Spinal cord (tissue), 10 donors: Measurements from ENCODE around the gene KMT2D. TPM values are rescaled to one million over a fixed set of nuclear protein-coding genes. Genes with fewer than 3 reads are reported as not detected.

Experiments
- DNase-seq, 6 donors: peaks; one replicate each; pipeline versions ENCODE4 v3.0.0 to v3.0.0-alpha.2; 2013 to 2015; ENCODE audit warnings: low spot score in 6 of 6, low read depth in 4 of 6
- H3K27ac ChIP-seq: one replicate; pipeline ENCODE4 v1.5.1; 2013; ENCODE audit warnings: low read depth, low read length, control low read depth
- H3K27me3 ChIP-seq: one replicate; pipeline ENCODE4 v1.6.1; 2013; ENCODE audit warnings: low read length; ENCODE audit not compliant: control insufficient read depth, insufficient read depth
- H3K36me3 ChIP-seq: one replicate; pipeline ENCODE4 v1.6.1; 2013; ENCODE audit warnings: low read length; ENCODE audit not compliant: control insufficient read depth, insufficient read depth
- H3K4me1 ChIP-seq: one replicate; pipeline ENCODE4 v1.6.1; 2013; ENCODE audit warnings: low read length; ENCODE audit not compliant: control insufficient read depth, insufficient read depth
- H3K4me3 ChIP-seq: one replicate; pipeline ENCODE4 v1.5.1; 2013; ENCODE audit warnings: low read depth, low read length, control low read depth
- H3K9me3 ChIP-seq: one replicate; pipeline ENCODE4 v1.6.1; 2013; ENCODE audit warnings: low read length; ENCODE audit not compliant: control insufficient read depth, insufficient read depth
- WGBS: methylation state at CpG from one replicate; pipeline ENCODE4 v1.1.5; 2013; ENCODE audit warnings: missing lambda C conversion rate; ENCODE audit not compliant: insufficient coverage; 5-methylcytosine and 5-hydroxymethylcytosine counted together
- polyA plus RNA-seq, 2 donors: library from polyadenylated mRNA; unstranded; fragments of 120-200 nt; gene quantifications; one replicate each; pipeline ENCODE4 v1.2.1, GENCODE V29; 2013; ENCODE audit not compliant: insufficient read length in 2 of 2
- total RNA-seq, 2 donors: library from RNA; depleted of rRNA in 1 of 2; stranded (reverse); fragments of 120-200 nt in 1 of 2; fragments of >200 nt in 1 of 2; gene quantifications; one replicate each; pipeline versions ENCODE4 v1.2.3 to v1.2.4, GENCODE V29; 2013 to 2014
- donor health status: healthy.

KMT2D gene
- total and polyA plus RNA-seq, 4 donors: 27.2 to 43.2 (median 40.6) TPM

DNA sequence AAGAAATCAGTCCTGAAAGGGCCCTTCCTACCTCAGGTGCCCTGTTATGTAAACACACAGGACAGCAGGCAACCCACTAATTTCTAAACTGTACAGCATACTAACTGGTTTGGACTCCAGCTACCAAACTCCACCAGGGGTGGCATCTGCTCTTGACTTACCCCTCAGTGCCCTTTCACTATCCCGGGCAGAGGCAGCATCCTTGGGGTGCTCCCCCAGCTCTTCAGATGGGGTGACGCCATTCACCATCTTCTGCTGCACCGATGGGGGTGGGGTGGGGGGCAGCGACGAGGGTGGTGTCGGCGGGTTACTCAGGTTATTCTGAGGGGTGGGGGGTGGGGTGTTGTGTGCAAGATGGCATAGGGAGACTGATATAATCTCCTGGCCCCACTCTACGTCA, 30.5 kb downstream of the KMT2D start:
- H3K9me3 ChIP-seq: no peaks in the 10 kb centered on the region
- peaks cover 92% of the 10 kb centered on the region for H3K36me3 ChIP-seq
- DNase-seq: no peak
- WGBS: no CpG with 5 or more reads among the region's 8 CpGs
- H3K27me3 ChIP-seq: no peaks in the 10 kb centered on the region
- peaks cover 20% of the 10 kb centered on the region for H3K4me1 ChIP-seq
- no peak overlapping the region for H3K4me3 ChIP-seq
- no peak overlapping the region for H3K27ac ChIP-seq

DNA sequence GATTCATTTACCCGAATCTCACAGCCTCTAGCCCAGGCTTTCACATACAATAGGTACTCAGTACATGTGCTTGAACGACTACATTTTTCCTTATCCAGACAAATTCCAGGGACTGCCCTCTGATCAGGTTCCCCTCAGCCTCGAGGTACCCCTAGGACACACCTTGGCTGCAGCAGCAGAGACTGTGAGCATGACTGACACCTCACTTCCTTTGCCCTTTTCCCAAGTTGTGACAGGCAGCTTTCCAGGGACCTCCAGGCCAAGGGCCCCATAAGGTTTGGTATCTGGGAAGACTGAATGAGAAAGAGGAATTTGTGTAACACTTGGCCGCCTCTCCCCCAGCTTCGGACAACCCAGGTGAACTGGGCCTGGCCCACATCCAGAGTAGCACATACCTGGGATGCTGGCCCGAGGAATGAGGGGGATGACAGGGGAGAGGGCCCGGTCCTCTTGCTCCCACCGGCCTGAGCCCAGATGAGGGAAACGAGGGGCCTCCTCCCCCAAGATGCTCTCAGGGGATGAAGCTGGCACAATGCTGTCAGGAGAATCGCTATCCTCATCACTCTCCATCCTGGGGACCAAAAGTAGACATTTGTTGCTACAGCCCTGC, 31.8 kb downstream of the KMT2D start:
- Histone ChIP-seq H3K4me1 (peaks cover 20% of the 10 kb centered on the region), H3K4me3 (no peak overlapping the region), H3K27ac (no peak overlapping the region), H3K36me3 (peaks cover 92% of the 10 kb centered on the region), H3K27me3 (no peaks in the 10 kb centered on the region), H3K9me3 (no peaks in the 10 kb centered on the region)
- no peak for DNase-seq
- WGBS: 91% methylated on average over 6 of the region's 10 CpGs

DNA sequence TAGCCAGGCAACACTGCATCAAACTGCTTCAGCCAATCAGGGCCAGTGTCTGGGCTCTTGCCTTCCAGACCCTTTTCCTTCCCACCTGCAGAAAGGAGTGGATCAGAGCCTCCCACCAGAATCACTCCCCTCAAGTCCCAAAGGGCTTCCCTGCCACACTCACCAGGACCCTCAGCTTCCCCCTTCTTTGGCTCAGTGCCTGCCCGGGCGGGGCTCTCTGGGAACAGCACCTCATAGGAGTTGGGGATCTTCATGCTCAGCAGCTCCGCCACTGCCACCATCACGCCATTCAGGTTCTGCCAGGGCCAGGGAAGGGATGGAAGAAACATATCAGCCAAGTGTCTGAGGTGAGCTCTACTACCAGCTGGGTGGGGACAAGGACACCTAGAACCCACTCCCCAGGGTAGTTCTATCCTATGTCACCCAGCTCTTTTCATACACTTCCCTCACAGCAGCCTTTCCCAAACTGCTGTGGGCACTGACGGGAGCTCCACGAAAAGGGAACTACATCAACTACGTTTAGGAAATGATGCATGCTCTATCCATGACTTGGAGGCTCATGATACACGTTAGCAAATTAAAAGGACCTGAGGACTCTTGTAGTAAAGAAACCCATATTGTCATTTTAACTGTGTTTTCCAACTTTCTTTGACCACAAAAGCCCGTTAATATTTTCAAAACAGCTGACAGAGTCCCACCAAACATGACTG, 32.6 kb downstream of the KMT2D start:
- 95% methylated on average over 8 of the region's 9 CpGs for WGBS
- H3K27me3 ChIP-seq: no peaks in the 10 kb centered on the region
- no peaks in the 10 kb centered on the region for H3K9me3 ChIP-seq
- H3K27ac ChIP-seq: no peak overlapping the region
- H3K4me3 ChIP-seq: no peak overlapping the region
- H3K36me3 ChIP-seq: peaks cover 91% of the 10 kb centered on the region
- peaks cover 18% of the 10 kb centered on the region for H3K4me1 ChIP-seq
- no peak for DNase-seq

DNA sequence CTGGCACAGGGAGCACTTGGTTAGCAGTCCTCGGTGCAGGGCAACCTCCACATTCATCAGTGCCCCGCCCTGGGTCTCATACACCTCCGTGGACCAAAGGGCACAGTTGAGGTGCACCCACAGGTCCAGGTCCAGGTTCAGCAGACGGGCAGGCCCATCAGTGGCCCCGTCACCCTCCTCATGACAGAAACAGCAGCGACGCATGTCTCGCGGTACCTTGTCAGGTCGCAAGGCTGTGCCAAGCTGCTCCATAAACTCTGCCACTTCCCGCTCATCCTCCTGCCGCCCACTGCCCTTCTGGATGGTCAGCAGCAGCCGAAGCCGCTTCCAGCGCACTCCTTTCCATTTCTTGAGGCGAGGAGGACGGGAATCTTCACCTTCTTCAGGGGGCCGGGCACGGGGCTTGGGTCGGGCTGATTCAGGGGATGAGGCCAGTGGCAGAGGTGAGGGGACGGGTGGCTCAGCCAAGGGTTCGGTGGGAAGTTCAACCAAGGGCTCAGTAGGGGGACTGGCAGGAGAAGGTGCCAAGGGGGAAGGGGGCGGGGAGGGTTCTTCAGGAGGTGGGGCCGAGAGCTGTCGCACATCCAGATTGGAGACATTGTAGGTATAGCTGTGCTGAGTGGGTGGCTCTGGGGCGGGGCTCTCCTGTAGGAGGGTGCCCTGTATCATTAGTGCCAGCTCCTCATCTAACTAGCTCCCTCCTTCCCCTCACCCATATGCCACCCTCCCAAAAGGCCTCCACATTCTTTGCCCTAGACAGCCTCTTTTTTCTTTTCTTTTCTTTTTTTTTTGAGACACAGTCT, 33.7 kb downstream of the KMT2D start:
- peaks cover 7% of the 10 kb centered on the region for H3K4me1 ChIP-seq
- no peaks in the 10 kb centered on the region for H3K27me3 ChIP-seq
- peaks cover 91% of the 10 kb centered on the region for H3K36me3 ChIP-seq
- no peak for DNase-seq
- H3K9me3 ChIP-seq: no peaks in the 10 kb centered on the region
- no peak overlapping the region for H3K4me3 ChIP-seq
- H3K27ac ChIP-seq: no peak overlapping the region
- WGBS: 96% methylated on average over 23 of the region's 26 CpGs

DNA sequence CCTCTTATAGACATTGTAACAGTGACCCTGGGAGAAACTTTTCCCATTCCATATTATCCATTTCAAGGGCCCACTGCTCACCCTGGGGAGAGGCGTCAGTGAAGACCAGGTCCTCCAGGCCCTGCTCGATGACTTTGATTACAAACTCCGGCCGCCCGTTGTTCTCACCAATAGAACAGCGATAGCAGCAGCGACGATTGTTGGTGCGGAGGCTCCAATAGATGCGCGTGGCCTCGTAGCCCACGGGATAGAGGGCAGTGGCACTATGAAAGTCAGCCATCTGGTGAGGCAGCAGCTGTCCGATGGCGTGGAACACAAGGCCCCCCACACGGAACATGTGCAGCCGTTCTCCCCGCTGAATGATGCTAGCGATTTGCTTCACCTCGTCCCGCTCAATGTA, 34.5 kb downstream of the KMT2D start:
- Histone ChIP-seq H3K9me3 (no peaks in the 10 kb centered on the region), H3K4me3 (no peak overlapping the region), H3K27me3 (no peaks in the 10 kb centered on the region), H3K27ac (no peak overlapping the region), H3K36me3 (peaks cover 91% of the 10 kb centered on the region), H3K4me1 (no peaks in the 10 kb centered on the region)
- DNase-seq: no peak
- 90% methylated on average over 21 of the region's 21 CpGs for WGBS

DNA sequence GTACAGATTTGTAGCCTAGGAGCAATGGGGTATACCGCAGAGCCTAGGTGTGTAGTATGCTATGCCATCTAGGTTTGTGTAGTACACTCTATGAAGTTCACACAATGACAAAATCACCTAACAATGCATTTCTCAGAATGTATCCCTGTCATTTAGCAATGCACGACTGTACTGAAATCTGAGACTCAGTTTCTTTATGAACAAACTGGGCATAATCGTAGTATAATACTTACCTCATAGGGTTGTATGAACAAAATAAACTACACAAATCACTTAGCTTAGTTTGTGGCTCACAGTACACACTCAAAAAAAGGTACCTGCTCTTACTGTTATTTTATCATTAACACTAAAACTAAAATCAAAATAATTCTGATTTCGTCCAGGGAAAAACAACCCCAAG, 35.1 kb downstream of the KMT2D start:
- Histone ChIP-seq H3K36me3 (peaks cover 91% of the 10 kb centered on the region), H3K27ac (no peak overlapping the region), H3K9me3 (no peaks in the 10 kb centered on the region), H3K4me3 (no peak overlapping the region), H3K4me1 (no peaks in the 10 kb centered on the region), H3K27me3 (no peaks in the 10 kb centered on the region)
- no CpG with 5 or more reads among the region's 4 CpGs for WGBS
- DNase-seq: no peak

DNA sequence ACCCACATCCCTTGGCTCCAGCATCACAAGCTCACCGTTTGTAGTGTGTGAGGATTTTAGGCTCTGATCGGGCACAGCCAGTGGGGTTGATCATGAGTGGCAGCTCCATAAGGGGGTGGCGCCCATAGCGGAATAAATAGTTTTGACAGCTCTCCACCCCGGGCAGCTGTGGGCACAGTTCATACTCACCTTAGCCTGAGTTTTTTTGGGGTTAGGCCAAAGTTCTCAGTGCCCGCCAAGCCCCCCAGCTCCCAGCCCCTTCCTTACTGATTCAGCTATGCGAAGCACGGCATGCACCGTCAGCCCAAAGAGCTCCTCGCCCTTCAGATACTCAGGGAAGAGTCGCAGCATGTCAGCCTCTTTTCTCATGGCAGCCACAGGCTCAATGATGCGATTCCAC, 36.1 kb downstream of the KMT2D start:
- Histone ChIP-seq H3K4me3 (no peak overlapping the region), H3K4me1 (peaks cover under 1% of the 10 kb centered on the region), H3K27ac (no peak overlapping the region), H3K36me3 (peaks cover 83% of the 10 kb centered on the region), H3K9me3 (no peaks in the 10 kb centered on the region), H3K27me3 (no peaks in the 10 kb centered on the region)
- no peak for DNase-seq
- WGBS: 93% methylated on average over 9 of the region's 12 CpGs

DNA sequence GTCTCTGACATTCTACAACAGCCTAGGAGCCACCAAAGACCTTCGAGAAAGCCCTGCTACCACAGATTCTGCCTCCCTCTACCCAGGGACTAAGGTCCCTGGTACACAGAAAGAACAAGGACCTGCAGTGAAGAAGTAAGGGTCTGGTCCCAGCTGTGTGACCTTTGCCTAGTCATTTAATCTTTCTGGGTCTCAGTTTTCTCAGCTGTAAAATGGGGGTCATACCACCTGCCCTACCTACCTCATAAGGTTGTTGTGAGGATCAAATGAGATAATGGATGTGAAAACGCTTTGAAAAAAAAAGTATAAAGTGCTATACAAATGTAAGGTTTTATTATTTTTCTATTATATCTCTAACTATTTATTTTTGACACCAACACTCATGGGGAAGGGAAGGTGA, 36.8 kb downstream of the KMT2D start:
- 100% methylated on average over 1 of the region's 2 CpGs for WGBS
- DNase-seq: no peak

DNA sequence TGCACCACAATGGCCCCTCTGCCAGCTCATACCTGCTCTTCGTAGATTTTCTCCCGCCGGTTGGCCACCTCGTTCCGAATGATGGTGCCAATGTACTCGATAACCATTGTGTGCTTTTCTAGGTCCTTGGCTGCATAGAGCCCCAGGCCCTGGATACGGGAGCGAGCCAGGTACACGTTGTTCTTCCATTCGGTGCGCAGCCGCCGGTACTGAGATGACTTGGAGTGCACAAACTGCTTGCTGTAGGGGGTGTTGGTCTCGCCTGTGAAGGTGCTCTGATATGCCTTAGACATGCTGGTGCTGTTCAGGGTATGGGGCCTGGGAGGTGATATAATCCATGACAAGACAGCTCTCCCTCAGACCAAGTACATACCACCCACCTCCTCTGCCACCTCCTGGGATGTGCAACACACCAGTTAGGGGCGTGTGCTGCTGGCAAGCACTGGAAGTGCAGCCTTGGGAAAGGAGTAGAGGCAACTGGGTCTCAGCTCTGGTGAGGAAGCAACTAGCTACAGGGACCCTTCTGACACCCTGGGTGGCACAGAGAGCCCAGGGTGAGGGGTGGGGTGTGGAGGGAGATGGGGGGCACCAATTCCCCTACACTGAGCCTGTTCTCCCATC, 37.9 kb downstream of the KMT2D start:
- H3K27me3 ChIP-seq: no peaks in the 10 kb centered on the region
- H3K4me3 ChIP-seq: no peak overlapping the region
- H3K4me1 ChIP-seq: peaks cover 8% of the 10 kb centered on the region
- H3K36me3 ChIP-seq: peaks cover 66% of the 10 kb centered on the region
- DNase-seq: no peak
- 97% methylated on average over 10 of the region's 15 CpGs for WGBS
- H3K9me3 ChIP-seq: no peaks in the 10 kb centered on the region
- no peak overlapping the region for H3K27ac ChIP-seq

More for the DNA sequence above, 36.8 kb downstream of the KMT2D start:
- Histone ChIP-seq H3K4me3 (no peak overlapping the region), H3K27ac (no peak overlapping the region), H3K27me3 (no peaks in the 10 kb centered on the region), H3K36me3 (peaks cover 76% of the 10 kb centered on the region), H3K4me1 (peaks cover 4% of the 10 kb centered on the region), H3K9me3 (no peaks in the 10 kb centered on the region)
